K562 (cell line): Measurements from ENCODE around the gene NUCKS1. TPM values are rescaled to one million over a fixed set of nuclear protein-coding genes. Genes with fewer than 3 reads are reported as not detected.

Experiments used
- ATAC-seq: fragments of 200-7000 bp; cut with Tn5 transposase; 3 replicates; pipeline ENCODE4 v1.9.1; 2020; ENCODE audit warnings: moderate library complexity
- BruUV-seq: library from RNA; stranded (reverse); fragments of 400-500 nt; replicated peaks from 2 replicates; lab custom pipeline; 2021; lab: Mats Ljungman, UMichigan
- CTCF ChIA-PET: fragments of 300-600 bp; formaldehyde crosslinking; extraction: SDS; loops from one replicate; lab custom pipeline; 2021; ENCODE audit warnings: low intra/inter-chr PET ratio; lab: Yijun Ruan, JAX
- POLR2A ChIA-PET: fragments of 300-600, 350-650 bp; sonication (Branson Sonifier 250); formaldehyde crosslinking; extraction: SDS; loops from one replicate; lab custom pipeline; 2021; ENCODE audit warnings: antibody characterized with exemption, inconsistent platforms; lab: Yijun Ruan, JAX
- DNase-seq, 4 experiments: peaks; one replicate each; pipeline versions ENCODE4 v3.0.0 to v3.0.0-alpha.2; 2011 to 2018; ENCODE audit warnings: low spot score in 3 of 4, mixed read lengths in 3 of 4; ENCODE audit errors: extremely low read depth in 1 of 4
- FAIRE-seq: peaks from 2 replicates; lab custom pipeline; 2011; peaks lifted over from hg19 to GRCh38; lab: Jason Lieb, UNC
- H2AFZ ChIP-seq: 2 replicates; pipeline ENCODE4 v1.6.0; 2011; ENCODE audit warnings: low read depth, low read length, control low read depth, inconsistent platforms
- H3K27ac ChIP-seq: fragments of 200-600 bp; 3 replicates; pipeline ENCODE4 v1.8.0; 2011; ENCODE audit warnings: low read depth, mild to moderate bottlenecking, control low read depth, inconsistent platforms, low read length, moderate library complexity, mixed read lengths; ENCODE audit errors: extremely low read depth
- H3K27me3 ChIP-seq, 2 experiments: fragments of 300-600 bp in 1 of 2; 2 replicates in 1 of 2; 3 replicates in 1 of 2; pipeline versions ENCODE4 v1.6.0 to v1.8.0; 2011; ENCODE audit warnings: inconsistent platforms in 2 of 2, low read length in 2 of 2, mild to moderate bottlenecking in 1 of 2, mixed read lengths in 1 of 2, moderate library complexity in 1 of 2; ENCODE audit not compliant: control insufficient read depth in 2 of 2, insufficient read depth in 2 of 2
- H3K36me3 ChIP-seq: fragments of 300-600 bp; 3 replicates; pipeline ENCODE4 v1.8.0; 2011; ENCODE audit warnings: mild to moderate bottlenecking, low read length, inconsistent platforms; ENCODE audit not compliant: control insufficient read depth, insufficient read depth
- H3K4me1 ChIP-seq, 2 experiments: fragments of 200-600 bp in 1 of 2; replicated peaks in 1 of 2; 2 replicates in 1 of 2; 3 replicates in 1 of 2; pipeline versions ENCODE4 v1.5.1 to v1.8.0; 2011; ENCODE audit warnings: inconsistent platforms in 2 of 2, low read length in 2 of 2, mild to moderate bottlenecking in 1 of 2, mixed read lengths in 1 of 2, moderate library complexity in 1 of 2; ENCODE audit not compliant: control insufficient read depth in 2 of 2, insufficient read depth in 2 of 2
- H3K4me2 ChIP-seq: 2 replicates; pipeline ENCODE4 v1.6.1; 2011; ENCODE audit warnings: low read length, control low read depth, inconsistent platforms, mixed read lengths; ENCODE audit not compliant: insufficient read depth
- H3K4me3 ChIP-seq: fragments of 200-600 bp; sonication (generic), shearing (Covaris generic); 2 replicates; pipeline ENCODE4 v1.5.1; 2016; ENCODE audit warnings: control low read depth, inconsistent platforms
- H3K79me2 ChIP-seq: fragments of 200-600 bp; 3 replicates; pipeline ENCODE4 v1.8.0; 2011; ENCODE audit warnings: low read length, inconsistent platforms; ENCODE audit not compliant: control insufficient read depth, insufficient read depth
- H3K9ac ChIP-seq, 2 experiments: 2 replicates each; pipeline versions ENCODE4 v1.6.0 to v1.6.1; 2011; ENCODE audit warnings: low read depth in 2 of 2, low read length in 2 of 2, control low read depth in 1 of 2, inconsistent platforms in 1 of 2, mild to moderate bottlenecking in 1 of 2, mixed read lengths in 1 of 2; ENCODE audit not compliant: insufficient read depth in 1 of 2
- H3K9me1 ChIP-seq: one replicate; pipeline ENCODE4 v1.6.0; 2011; ENCODE audit warnings: inconsistent platforms, mild to moderate bottlenecking, low read length, moderate library complexity; ENCODE audit not compliant: control insufficient read depth, insufficient read depth
- H3K9me3 ChIP-seq: replicated peaks from 2 replicates; pipeline ENCODE4 v1.5.1; 2011; ENCODE audit warnings: low read depth, low read length, inconsistent platforms; ENCODE audit not compliant: control insufficient read depth, insufficient read depth
- H4K20me1 ChIP-seq: replicated peaks from 2 replicates; pipeline ENCODE4 v1.6.1; 2011; ENCODE audit warnings: low read length, inconsistent platforms, mixed read lengths; ENCODE audit not compliant: control insufficient read depth, insufficient read depth
- ARID1B ChIP-seq: fragments of 450-650 bp; IDR thresholded peaks from 2 replicates; pipeline ENCODE4 v1.6.1; 2016; ENCODE audit warnings: antibody characterized with exemption, mild to moderate bottlenecking, inconsistent platforms
- BRD9 ChIP-seq: fragments of 450-650 bp; IDR thresholded peaks from 2 replicates; pipeline ENCODE4 v1.6.1; 2018; ENCODE audit warnings: low read depth; ENCODE audit not compliant: partially characterized antibody
- CHD2 ChIP-seq: IDR thresholded peaks from 2 replicates; pipeline ENCODE4 v1.6.1; 2011; ENCODE audit warnings: low read depth, low read length
- CTCFL ChIP-seq: IDR thresholded peaks from 2 replicates; pipeline ENCODE4 v1.6.1; 2011; ENCODE audit warnings: borderline replicate concordance, low read depth, mild to moderate bottlenecking, moderate library complexity, low read length; ENCODE audit not compliant: insufficient read depth, poor library complexity, severe bottlenecking
- HBP1 ChIP-seq: fragments of 450-650 bp; formaldehyde crosslinking; IDR thresholded peaks from 2 replicates; pipeline ENCODE4 v1.4.0; 2022; ENCODE audit warnings: missing genetic modification characterization
- LCOR ChIP-seq: sonication (generic); formaldehyde crosslinking; IDR thresholded peaks from 2 replicates; pipeline ENCODE4 v1.8.0; 2022; ENCODE audit warnings: mild to moderate bottlenecking, missing genetic modification reagents
- MECOM ChIP-seq: fragments of 250-450 bp; sonication (Bioruptor Pico); IDR thresholded peaks from 2 replicates; pipeline ENCODE4 v1.8.0; 2022; ENCODE audit warnings: inconsistent platforms
- MED1 ChIP-seq: sonication (generic); formaldehyde crosslinking; IDR thresholded peaks from 2 replicates; pipeline ENCODE4 v1.8.1; 2023; ENCODE audit warnings: missing genetic modification reagents, borderline replicate concordance
- TAF15 ChIP-seq: fragments of 200-400 bp; formaldehyde crosslinking; IDR thresholded peaks from 2 replicates; pipeline ENCODE4 v1.6.1; 2017; ENCODE audit warnings: mild to moderate bottlenecking, low read depth, low read length, moderate library complexity
- XRCC5 ChIP-seq: fragments of 200-400 bp; formaldehyde crosslinking; IDR thresholded peaks from 2 replicates; pipeline ENCODE4 v1.6.1; 2017; ENCODE audit warnings: low read depth, mild to moderate bottlenecking, low read length
- ZBTB2 ChIP-seq: fragments of 450-650 bp; IDR thresholded peaks from 2 replicates; pipeline ENCODE4 v1.6.1; 2016; ENCODE audit warnings: antibody characterized with exemption
- ZNF282 ChIP-seq: sonication (generic); formaldehyde crosslinking; IDR thresholded peaks from 2 replicates; pipeline ENCODE4 v1.8.1; 2023; ENCODE audit warnings: missing genetic modification reagents
- ZNF699 ChIP-seq: fragments of 250-450 bp; sonication (Bioruptor Pico); IDR thresholded peaks from 2 replicates; pipeline ENCODE4 v1.8.0; 2021; ENCODE audit warnings: mild to moderate bottlenecking, moderate library complexity; ENCODE audit not compliant: insufficient replicate concordance
- WGBS: fragments of 100-300 bp; shearing (Covaris generic); methylation state at CpG from one replicate; pipeline ENCODE4 v1.1.6; 2016; ENCODE audit warnings: low coverage, mixed read lengths; ENCODE audit not compliant: insufficient coverage; ENCODE audit errors: missing lambda C conversion rate; 5-methylcytosine and 5-hydroxymethylcytosine counted together
- in situ Hi-C: fragments of 300-500 bp; cut with MboI; formaldehyde crosslinking; loops from 4 replicates; pipeline ENCODE4 v1.15.0; 2018; ENCODE audit warnings: inconsistent platforms, mixed read lengths
- intact Hi-C: fragments of 100-400 bp; cut with micrococcal nuclease; formaldehyde crosslinking; loops from 2 replicates; pipeline ENCODE4 v1.14.2; 2022
- polyA plus RNA-seq, 8 experiments: library from polyadenylated mRNA; depleted of rRNA in 4 of 8; stranded (reverse) in 5 of 8; unstranded in 3 of 8; fragments of >200 nt; fragmentation: Nextera tagmentation in 2 of 8; fragmentation: Illumina TruSeq in 1 of 8; extraction: Ambion mirVana in 2 of 8; extraction: Trizol in 1 of 8; gene quantifications; 2 replicates each; pipeline versions ENCODE4 v1.2.1 to v1.2.3, GENCODE V29; 2011 to 2014; ENCODE audit warnings: inconsistent platforms in 1 of 8, missing spikeins in 1 of 8
- total RNA-seq, 7 experiments: library from RNA; depleted of rRNA in 6 of 7; stranded (reverse); fragments of >200 nt in 6 of 7; fragmentation: Illumina TruSeq in 2 of 7; extraction: Trizol in 2 of 7; gene quantifications; 2 replicates each; pipeline versions ENCODE4 v1.2.1 to v1.2.3, GENCODE V29; 2011 to 2021; ENCODE audit warnings: low replicate concordance in 1 of 7

The NUCKS1 gene
- total and polyA plus RNA-seq, 9 of the 15 experiments (the other 6 are each of a cell fraction or from before 2014, with no cell fraction given), result 66.7 to 244 (median 149) TPM

- intact Hi-C loops (no loop called here), in situ Hi-C loops (no loop called here)
- Histone ChIP-seq H3K9me1 (no peaks in the 10 kb centered on the region), H3K27ac (no peak overlapping the region; the same call in 2 of the 3 replicates), H3K4me3 (no peak overlapping the region), H3K79me2 (peaks cover 96% of the 10 kb centered on the region), H3K4me2 (no peak overlapping the region), H3K4me1 (peaks cover 11 to 14% of the 10 kb centered on the region in 2 experiments; a peak in 3 of 5 replicates), H2AFZ (no peak overlapping the region), H3K9me3 (no peaks in the 10 kb centered on the region), H3K27me3 (no peaks in the 10 kb centered on the region), H3K9ac (no peak overlapping the region), H4K20me1 (peaks cover 12% of the 10 kb centered on the region), H3K36me3 (peaks cover 64% of the 10 kb centered on the region)
- ATAC-seq (no peak), FAIRE-seq (no peak), DNase-seq (no peak)
- ChIA-PET CTCF (no interaction called here), POLR2A (interaction anchor here (0.5 to 3.5 kb wide), 4 partner anchors 10 to 159 kb away, joined by 3 to 32 read pairs (median 3); no protein-coding TSS in a partner anchor)
- 36% methylated on average over 1 of the region's 1 CpG for WGBS
- no TSS peak for BruUV-seq
- no peak for TF ChIP-seq ZNF699 (CRISPR knock-in tag)
- no peak for TF ChIP-seq MECOM
- TF ChIP-seq BRD9, result no peak
- no peak for TF ChIP-seq CTCFL
- TF ChIP-seq CHD2, result no peak
- TF ChIP-seq LCOR (CRISPR knock-in tag), result no peak
- TF ChIP-seq ZNF282 (CRISPR knock-in tag), result no peak
- no peak for TF ChIP-seq HBP1 (CRISPR knock-in tag)
- TF ChIP-seq MED1 (CRISPR knock-in tag), result no peak
- no peak for TF ChIP-seq ZBTB2
- TF ChIP-seq ARID1B, result no peak
- no peak for TF ChIP-seq TAF15
- no peak for TF ChIP-seq XRCC5
These were observed 8.3 kb downstream of the NUCKS1 start for GRCh38 chr1:205741681-205742080.
